Measurements from ENCODE around the gene TEKT3. TPM values are rescaled to one million over a fixed set of nuclear protein-coding genes. Genes with fewer than 3 reads are reported as not detected.

TEKT3 gene
- total RNA-seq: under 1 TPM in 1 of 5 donors, not detected in 4; 0.92 TPM
- polyA plus RNA-seq: 1 to 10 TPM in 1 of 3 donors, under 1 TPM in 1, not detected in 1; 0.65 to 2.7 TPM
- long read RNA-seq, donor 1: 0 reads
- long read RNA-seq, donor 2: 0 reads
- long read RNA-seq, donor 3: 0 reads
- long read RNA-seq, donor 4: 0 reads
- long read RNA-seq, donor 5: 0 reads
- long read RNA-seq, donor 6: 0 reads
- long read RNA-seq, donor 7: 0 reads
- long read RNA-seq, donor 8: 0 reads
- long read RNA-seq, donor 9: 0 reads
- long read RNA-seq, donor 10: 0 reads

- intact Hi-C loops (cut with DNase I; ENCODE audit: low total_unique reads): no loop called here
- peak; percentile 87 to 95 for DNase-seq
- peaks cover 0 to 22% (median 13%) of the 10 kb centered on the region in 4 donors for H3K4me1 ChIP-seq
- WGBS, 5 donors: 2 to 8% (median 3%) methylated on average over 24 to 36 of the region's 36 CpGs
- no peaks in the 10 kb centered on the region for H3K9me3 ChIP-seq
- TF ChIP-seq POLR2A (IDR thresholded peaks at IDR 0.05) (no peak), EP300 (IDR thresholded peaks at IDR 0.05) (no peak), POLR2AphosphoS5 (IDR thresholded peaks at IDR 0.05) (no peak)
- TF ChIP-seq, protein P1, sequence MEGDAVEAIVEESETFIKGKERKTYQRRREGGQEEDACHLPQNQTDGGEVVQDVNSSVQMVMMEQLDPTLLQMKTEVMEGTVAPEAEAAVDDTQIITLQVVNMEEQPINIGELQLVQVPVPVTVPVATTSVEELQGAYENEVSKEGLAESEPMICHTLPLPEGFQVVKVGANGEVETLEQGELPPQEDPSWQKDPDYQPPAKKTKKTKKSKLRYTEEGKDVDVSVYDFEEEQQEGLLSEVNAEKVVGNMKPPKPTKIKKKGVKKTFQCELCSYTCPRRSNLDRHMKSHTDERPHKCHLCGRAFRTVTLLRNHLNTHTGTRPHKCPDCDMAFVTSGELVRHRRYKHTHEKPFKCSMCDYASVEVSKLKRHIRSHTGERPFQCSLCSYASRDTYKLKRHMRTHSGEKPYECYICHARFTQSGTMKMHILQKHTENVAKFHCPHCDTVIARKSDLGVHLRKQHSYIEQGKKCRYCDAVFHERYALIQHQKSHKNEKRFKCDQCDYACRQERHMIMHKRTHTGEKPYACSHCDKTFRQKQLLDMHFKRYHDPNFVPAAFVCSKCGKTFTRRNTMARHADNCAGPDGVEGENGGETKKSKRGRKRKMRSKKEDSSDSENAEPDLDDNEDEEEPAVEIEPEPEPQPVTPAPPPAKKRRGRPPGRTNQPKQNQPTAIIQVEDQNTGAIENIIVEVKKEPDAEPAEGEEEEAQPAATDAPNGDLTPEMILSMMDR (IDR thresholded peaks at IDR 0.05): no peak
- no peaks in the 10 kb centered on the region for H3K36me3 ChIP-seq
- peaks cover 0 to 34% (median 23%) of the 10 kb centered on the region in 3 donors for H3K27me3 ChIP-seq
- peak within 1 kb of the TSS; percentile 48 to 59 (median 54) for H3K4me3 ChIP-seq
- H3K27ac ChIP-seq: peak within 1 kb of the TSS in 1 of 5 donors; percentile 14
Measured at GRCh38 chr17:15341385-15341849, at the start of gene TEKT3. TSS of gene TEKT3 (minus strand) at chr17:15341597. CDS start at chr17:15331585, 10,012 bp downstream.

DNA sequence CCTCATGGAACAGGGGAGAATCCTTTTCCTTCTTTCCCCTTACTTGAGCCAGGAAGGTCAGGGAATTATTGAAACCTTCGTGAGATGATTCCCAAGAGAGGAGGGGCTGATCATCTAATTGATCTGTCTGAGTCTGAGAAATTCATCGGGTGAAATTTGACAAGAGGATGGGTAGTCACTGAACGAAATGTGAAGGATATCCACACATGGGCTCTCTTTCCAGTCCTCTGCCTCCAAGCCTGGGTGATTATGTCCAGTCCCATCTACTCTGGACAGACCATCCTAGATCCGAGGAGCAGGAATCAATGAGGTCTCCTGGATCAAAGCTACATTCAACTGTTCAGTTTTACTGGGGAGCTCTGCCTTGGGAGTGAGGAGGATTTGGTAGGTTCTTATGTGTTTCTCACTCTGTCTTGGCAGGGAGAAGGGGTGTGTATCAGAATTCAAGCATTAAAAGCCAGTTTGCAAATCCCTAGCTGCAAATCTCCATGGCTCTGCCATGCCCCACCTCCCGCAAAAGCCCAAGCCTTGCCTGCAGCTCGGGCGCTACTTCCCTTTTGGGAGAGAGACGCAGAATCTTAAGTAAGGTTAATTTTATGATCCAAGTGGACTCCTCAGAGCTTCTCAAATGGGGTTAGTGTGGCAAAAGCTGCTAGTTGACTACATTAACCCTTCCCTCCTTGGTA is 47.1 kb upstream of the TEKT3 start:
- peak overlapping the region in 1 of 5 donors; percentile 14 for H3K27ac ChIP-seq
- no peaks in the 10 kb centered on the region for H3K27me3 ChIP-seq
- H3K36me3 ChIP-seq: no peaks in the 10 kb centered on the region
- H3K9me3 ChIP-seq: no peaks in the 10 kb centered on the region
- intact Hi-C loops (cut with DNase I; ENCODE audit: low total_unique reads): no loop called here
- WGBS, 5 donors: 75 to 85% (median 82%) methylated on average over 8 of the region's 8 CpGs
- TF ChIP-seq, protein P1 (IDR thresholded peaks at IDR 0.05): no peak
- TF ChIP-seq EP300 (IDR thresholded peaks at IDR 0.05) (no peak), POLR2AphosphoS5 (IDR thresholded peaks at IDR 0.05) (no peak), POLR2A (IDR thresholded peaks at IDR 0.05) (no peak)
- H3K4me3 ChIP-seq: no peak overlapping the region
- H3K4me1 ChIP-seq: peaks cover 0 to 20% (median 6%) of the 10 kb centered on the region in 4 donors
- no peak for DNase-seq

DNA sequence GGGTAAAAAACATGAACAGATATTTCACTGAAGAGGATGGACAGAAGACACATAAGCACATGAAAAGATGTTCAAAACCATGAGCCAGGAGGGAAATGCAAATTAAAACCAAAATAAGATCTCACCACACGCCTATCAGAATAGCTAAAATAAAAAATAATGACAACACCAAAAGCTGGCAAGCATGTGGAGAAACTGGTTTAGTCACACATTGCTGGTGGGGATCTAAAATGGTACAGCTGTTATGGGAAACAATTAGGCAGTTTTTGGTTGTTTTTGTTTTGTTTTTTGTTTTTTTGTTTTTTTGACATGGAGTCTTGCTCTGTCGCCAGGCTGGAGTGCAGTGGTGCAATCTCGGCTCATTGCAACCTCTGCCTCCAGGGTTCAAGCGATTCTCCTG is 44.7 kb upstream of the TEKT3 start:
- no peak overlapping the region for H3K27ac ChIP-seq
- WGBS, 5 donors: 79 to 90% (median 88%) methylated on average over 4 of the region's 4 CpGs
- TF ChIP-seq EP300 (IDR thresholded peaks at IDR 0.05): no peak
- no peak for TF ChIP-seq POLR2A (IDR thresholded peaks at IDR 0.05)
- TF ChIP-seq, protein P1 (IDR thresholded peaks at IDR 0.05): no peak
- peaks cover 0 to 20% (median 6%) of the 10 kb centered on the region in 4 donors for H3K4me1 ChIP-seq
- DNase-seq: no peak
- no peaks in the 10 kb centered on the region for H3K9me3 ChIP-seq
- H3K4me3 ChIP-seq: no peak overlapping the region
- no peaks in the 10 kb centered on the region for H3K36me3 ChIP-seq
- intact Hi-C loops (cut with DNase I; ENCODE audit: low total_unique reads): no loop called here
- H3K27me3 ChIP-seq: no peaks in the 10 kb centered on the region

GRCh38 chr17:15385305-15385704 is 43.9 kb upstream of the TEKT3 start:
- no peaks in the 10 kb centered on the region for H3K9me3 ChIP-seq
- intact Hi-C loops (cut with DNase I; ENCODE audit: low total_unique reads): no loop called here
- peaks cover 0 to 20% (median 6%) of the 10 kb centered on the region in 4 donors for H3K4me1 ChIP-seq
- no peak overlapping the region for H3K27ac ChIP-seq
- WGBS, 5 donors: 13 to 23% (median 19%) methylated on average over 2 of the region's 2 CpGs
- H3K36me3 ChIP-seq: no peaks in the 10 kb centered on the region
- no peak for DNase-seq
- no peaks in the 10 kb centered on the region for H3K27me3 ChIP-seq
- no peak for TF ChIP-seq POLR2A (IDR thresholded peaks at IDR 0.05)
- no peak for TF ChIP-seq EP300 (IDR thresholded peaks at IDR 0.05)
- TF ChIP-seq, protein P1 (IDR thresholded peaks at IDR 0.05): no peak
- TF ChIP-seq POLR2AphosphoS5 (IDR thresholded peaks at IDR 0.05): no peak
- H3K4me3 ChIP-seq: no peak overlapping the region
